ENCODE data around the gene CEP41. TPM values are rescaled to one million over a fixed set of nuclear protein-coding genes. Genes with fewer than 3 reads are reported as not detected.

CEP41 gene
- total and polyA plus RNA-seq, 2 donors (not counting 3 experiments of a cell fraction or from before 2014, with no cell fraction given) = 19.5 to 26.8 TPM

DNA sequence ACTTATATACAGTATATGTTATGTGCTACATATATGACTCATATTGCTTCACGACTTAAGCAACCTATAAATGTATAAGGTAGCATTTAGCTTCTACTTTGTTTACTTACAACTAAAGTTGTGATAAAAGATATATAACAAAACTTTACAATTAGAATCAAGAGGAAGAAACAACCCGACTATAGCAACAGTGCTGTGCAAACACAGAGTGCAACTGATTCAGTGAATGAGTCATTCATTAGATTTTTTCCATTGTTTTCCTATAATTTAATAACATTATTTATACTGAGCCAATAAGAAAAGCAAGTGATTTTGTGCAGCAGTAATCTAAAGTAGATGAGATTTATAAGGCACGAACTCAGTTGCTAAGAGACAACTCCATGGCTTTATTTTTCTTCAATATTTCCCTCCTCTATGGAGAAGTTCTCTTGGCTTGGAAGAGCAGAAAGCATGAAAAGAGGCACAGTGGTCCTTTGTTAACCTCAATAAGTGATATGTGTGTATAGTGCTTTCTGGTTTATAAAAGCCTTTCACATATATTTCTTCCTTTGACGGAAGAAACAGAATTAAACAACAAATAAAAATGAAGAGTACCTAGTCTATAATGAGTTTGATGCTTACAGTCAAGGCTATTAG, 19.8 kb downstream of the CEP41 start:
- H3K9ac ChIP-seq (replicated peaks; ENCODE audit: extremely low read depth, insufficient read depth, low read length) = no peak overlapping the region
- no peak overlapping the region for H3K27ac ChIP-seq (ENCODE audit: insufficient read depth, low read depth, low read length)
- ChIA-PET POLR2A (no interaction called here), CTCF (interaction anchor here (1.3 kb wide), 1 partner anchor 10 kb away, joined by 3 read pairs; no protein-coding TSS in a partner anchor)
- no peaks in the 10 kb centered on the region for H3K9me1 ChIP-seq (replicated peaks; ENCODE audit: control insufficient read depth, extremely low read depth, insufficient read depth, low read length)
- no TSS peak for BruUV-seq (replicated peaks)
- no peaks in the 10 kb centered on the region for H3K79me2 ChIP-seq (ENCODE audit: control insufficient read depth, insufficient read depth, low read length)
- no peak overlapping the region for H2AFZ ChIP-seq (ENCODE audit: low read depth, low read length)
- intact Hi-C loops (cut with micrococcal nuclease) (no loop called here), dilution Hi-C loops (cut with MboI; ENCODE audit: extremely low pct_ligation_motif_present, low sequenced_read_pairs) (no loop called here)
- FAIRE-seq (no peak), DNase-seq (ENCODE audit: low read depth, low spot score) (peak; percentile 83)
- peaks cover 3% of the 10 kb centered on the region for H3K4me1 ChIP-seq (ENCODE audit: control insufficient read depth, extremely low read depth, insufficient read depth, low read length)
- H3K4me2 ChIP-seq (ENCODE audit: insufficient read depth, low read length) = peak overlapping the region; percentile 9
- no peaks in the 10 kb centered on the region for H3K36me3 ChIP-seq (ENCODE audit: control insufficient read depth in 2 of 2, extremely low read depth in 1 of 2, insufficient read depth in 2 of 2, low read length in 2 of 2)
- no peaks in the 10 kb centered on the region for H4K20me1 ChIP-seq (replicated peaks; ENCODE audit: control insufficient read depth, extremely low read depth, insufficient read depth, low read length)
- H3K4me3 ChIP-seq (replicated peaks in 1 of 3; ENCODE audit: insufficient read depth in 1 of 3, low read depth in 1 of 3, low read length in 3 of 3) = no peak overlapping the region
- TF ChIP-seq FOS (IDR thresholded peaks at IDR 0.05; ENCODE audit: borderline replicate concordance, insufficient read depth, low read length) = peak; percentile 89
- TF ChIP-seq POLR2AphosphoS5 (IDR thresholded peaks at IDR 0.05; ENCODE audit: insufficient read depth, low read depth, low read length) = no peak
- no peak for TF ChIP-seq EZH2 (IDR thresholded peaks at IDR 0.05; ENCODE audit: borderline replicate concordance, low read depth, low read length, severe bottlenecking)
- no peak for TF ChIP-seq MYC (IDR thresholded peaks at IDR 0.05; ENCODE audit: low read depth, low read length)
- TF ChIP-seq POLR2A (IDR thresholded peaks at IDR 0.05; ENCODE audit: low read depth, low read length) = no peak
- TF ChIP-seq MAX (IDR thresholded peaks at IDR 0.05; ENCODE audit: insufficient read depth, insufficient read length) = no peak
- no peak for TF ChIP-seq GATA2 (IDR thresholded peaks at IDR 0.05; ENCODE audit: insufficient read depth, insufficient read length, low read depth, low read length)
- TF ChIP-seq JUN (IDR thresholded peaks at IDR 0.05; ENCODE audit: borderline replicate concordance, insufficient read depth, insufficient read length, low read depth) = peak; percentile 70
- TF ChIP-seq, protein P1, sequence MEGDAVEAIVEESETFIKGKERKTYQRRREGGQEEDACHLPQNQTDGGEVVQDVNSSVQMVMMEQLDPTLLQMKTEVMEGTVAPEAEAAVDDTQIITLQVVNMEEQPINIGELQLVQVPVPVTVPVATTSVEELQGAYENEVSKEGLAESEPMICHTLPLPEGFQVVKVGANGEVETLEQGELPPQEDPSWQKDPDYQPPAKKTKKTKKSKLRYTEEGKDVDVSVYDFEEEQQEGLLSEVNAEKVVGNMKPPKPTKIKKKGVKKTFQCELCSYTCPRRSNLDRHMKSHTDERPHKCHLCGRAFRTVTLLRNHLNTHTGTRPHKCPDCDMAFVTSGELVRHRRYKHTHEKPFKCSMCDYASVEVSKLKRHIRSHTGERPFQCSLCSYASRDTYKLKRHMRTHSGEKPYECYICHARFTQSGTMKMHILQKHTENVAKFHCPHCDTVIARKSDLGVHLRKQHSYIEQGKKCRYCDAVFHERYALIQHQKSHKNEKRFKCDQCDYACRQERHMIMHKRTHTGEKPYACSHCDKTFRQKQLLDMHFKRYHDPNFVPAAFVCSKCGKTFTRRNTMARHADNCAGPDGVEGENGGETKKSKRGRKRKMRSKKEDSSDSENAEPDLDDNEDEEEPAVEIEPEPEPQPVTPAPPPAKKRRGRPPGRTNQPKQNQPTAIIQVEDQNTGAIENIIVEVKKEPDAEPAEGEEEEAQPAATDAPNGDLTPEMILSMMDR (IDR thresholded peaks at IDR 0.05; ENCODE audit: extremely low read depth in 1 of 2, insufficient read depth in 1 of 2, low read depth in 1 of 2, low read length in 2 of 2) = no peak
- no peaks in the 10 kb centered on the region for H3K27me3 ChIP-seq (ENCODE audit: control insufficient read depth in 2 of 2, insufficient read depth in 2 of 2, low read length in 2 of 2)
- no peaks in the 10 kb centered on the region for H3K9me3 ChIP-seq (replicated peaks; ENCODE audit: control insufficient read depth, insufficient read depth, low read length)

All from endothelial cell of umbilical vein (primary cell).